A549 (cell line): ENCODE measurements around the gene BICC1. TPM values are rescaled to one million over a fixed set of nuclear protein-coding genes. Genes with fewer than 3 reads are reported as not detected.
"Not testable (repeated sequence)": the region's sequence is repeated elsewhere in the genome, so short reads cannot be mapped to it uniquely, and the experiment has no call there.

Source experiments
- ATAC-seq, 2 experiments: fragments of 200-7000 bp in 1 of 2; fragments of >200 bp in 1 of 2; cut with Nextera tagmentation in 1 of 2; cut with Tn5 transposase in 1 of 2; 3 replicates each; pipeline versions ENCODE4 v1.8.0 to v1.9.1; 2018 to 2020; ENCODE audit warnings: mild to moderate bottlenecking in 1 of 2, moderate library complexity in 1 of 2
- CTCF ChIA-PET: fragments of 300-600 bp; sonication (Branson Sonifier 250); formaldehyde crosslinking; extraction: SDS; loops from one replicate; lab custom pipeline; 2021; ENCODE audit warnings: antibody characterized with exemption, inconsistent platforms; lab: Yijun Ruan, JAX
- POLR2A ChIA-PET: fragments of 350-600 bp; formaldehyde crosslinking; extraction: SDS; loops from one replicate; lab custom pipeline; 2021; ENCODE audit warnings: antibody characterized with exemption, inconsistent platforms; lab: Yijun Ruan, JAX
- DNase-seq, 2 experiments: peaks; one replicate each; pipeline versions ENCODE4 v3.0.0 to v3.0.0-alpha.2; 2011 to 2016; ENCODE audit warnings: low read depth in 1 of 2, low spot score in 1 of 2
- FAIRE-seq: peaks from 2 replicates; lab custom pipeline; 2011; peaks lifted over from hg19 to GRCh38; lab: Jason Lieb, UNC
- H3K27ac ChIP-seq, 2 experiments: fragments of >200 bp; sonication (Bioruptor Twin); formaldehyde crosslinking; 3 replicates each; pipeline ENCODE4 v1.5.1; 2016 to 2017
- H3K4me1 ChIP-seq: fragments of >200 bp; sonication (Bioruptor Twin); formaldehyde crosslinking; 3 replicates; pipeline ENCODE4 v1.6.1; 2016
- H3K4me2 ChIP-seq: fragments of >200 bp; sonication (Bioruptor Twin); formaldehyde crosslinking; 3 replicates; pipeline ENCODE4 v1.6.1; 2016
- H3K4me3 ChIP-seq: fragments of >200 bp; sonication (Bioruptor Twin); formaldehyde crosslinking; 3 replicates; pipeline ENCODE4 v1.5.1; 2016
- H3K9me3 ChIP-seq: fragments of >200 bp; sonication (Bioruptor Twin); formaldehyde crosslinking; 3 replicates; pipeline ENCODE4 v1.6.1; 2016
- CBX2 ChIP-seq: fragments of 200-600 bp; sonication (generic); IDR thresholded peaks from 2 replicates; pipeline ENCODE4 v1.6.1; 2016; ENCODE audit warnings: low read depth, mild to moderate bottlenecking, borderline replicate concordance
- CHD2 ChIP-seq: fragments of 150-350 bp; IDR thresholded peaks from 2 replicates; pipeline ENCODE4 v1.6.1; 2014; ENCODE audit warnings: low read length; ENCODE audit not compliant: partially characterized antibody
- E2F6 ChIP-seq: IDR thresholded peaks from 2 replicates; pipeline ENCODE4 v1.6.1; 2012; ENCODE audit warnings: low read depth, borderline replicate concordance
- EHMT2 ChIP-seq: fragments of 200-600 bp; sonication (generic); IDR thresholded peaks from 2 replicates; pipeline ENCODE4 v1.6.1; 2016; ENCODE audit warnings: antibody characterized with exemption, low read depth, mild to moderate bottlenecking, moderate library complexity
- ESRRA ChIP-seq: fragments of 150-350 bp; IDR thresholded peaks from 2 replicates; pipeline ENCODE4 v1.6.1; 2014; ENCODE audit warnings: mild to moderate bottlenecking, low read length, borderline replicate concordance
- FOSB ChIP-seq: fragments of 250-450 bp; sonication (Bioruptor Pico); IDR thresholded peaks from 2 replicates; pipeline ENCODE4 v1.5.0; 2020; ENCODE audit warnings: mild to moderate bottlenecking, moderate library complexity
- FOXS1 ChIP-seq: fragments of 250-450 bp; sonication (Bioruptor Pico); IDR thresholded peaks from 2 replicates; pipeline ENCODE4 v1.5.0; 2020; ENCODE audit warnings: mild to moderate bottlenecking, moderate library complexity
- HES2 ChIP-seq: fragments of >200 bp; sonication (Bioruptor Twin); formaldehyde crosslinking; IDR thresholded peaks from 2 replicates; pipeline ENCODE4 v1.6.1; 2016
- HEYL ChIP-seq: fragments of 250-450 bp; sonication (Bioruptor Pico); IDR thresholded peaks from 2 replicates; pipeline ENCODE4 v1.8.0; 2021; ENCODE audit warnings: mild to moderate bottlenecking, moderate library complexity
- HOXA7 ChIP-seq: fragments of 250-450 bp; sonication (Bioruptor Pico); IDR thresholded peaks from 2 replicates; pipeline ENCODE4 v1.5.0; 2020; ENCODE audit warnings: mild to moderate bottlenecking, moderate library complexity
- MAFK ChIP-seq: fragments of 450-650 bp; IDR thresholded peaks from 2 replicates; pipeline ENCODE4 v1.6.1; 2014; ENCODE audit not compliant: partially characterized antibody
- MYC ChIP-seq: IDR thresholded peaks from 2 replicates; pipeline ENCODE4 v1.6.1; 2012; ENCODE audit warnings: mild to moderate bottlenecking, inconsistent platforms, low read length, improper control_type of control experiment, borderline replicate concordance
- NPAS2 ChIP-seq: fragments of 250-450 bp; sonication (Bioruptor Pico); IDR thresholded peaks from 2 replicates; pipeline ENCODE4 v1.8.0; 2022; ENCODE audit warnings: mild to moderate bottlenecking, moderate library complexity, borderline replicate concordance
- PHF8 ChIP-seq: fragments of 200-600 bp; sonication (generic); IDR thresholded peaks from 2 replicates; pipeline ENCODE4 v1.6.1; 2016; ENCODE audit warnings: low read depth, mild to moderate bottlenecking, antibody characterized with exemption, moderate library complexity, borderline replicate concordance
- POLR2A ChIP-seq: IDR thresholded peaks from 2 replicates; pipeline ENCODE4 v1.6.1; 2012; ENCODE audit warnings: mild to moderate bottlenecking, low read length
- POLR2AphosphoS2 ChIP-seq: conservative IDR thresholded peaks from 2 replicates; pipeline ENCODE4 v1.6.1; 2012; ENCODE audit warnings: low read length, improper control_type of control experiment, inconsistent platforms
- RAD21 ChIP-seq, 2 experiments: fragments of >200 bp in 1 of 2; sonication (Bioruptor Twin) in 1 of 2; formaldehyde crosslinking in 1 of 2; IDR thresholded peaks in 1 of 2; conservative IDR thresholded peaks in 1 of 2; 2 replicates in 1 of 2; 3 replicates in 1 of 2; pipeline ENCODE4 v1.6.1; 2012 to 2018; ENCODE audit warnings: inconsistent platforms in 1 of 2
- RARB ChIP-seq: fragments of 250-450 bp; sonication (Bioruptor Pico); IDR thresholded peaks from 2 replicates; pipeline ENCODE4 v1.8.0; 2021; ENCODE audit warnings: mild to moderate bottlenecking, moderate library complexity
- RCOR1 ChIP-seq: fragments of 150-350 bp; IDR thresholded peaks from 2 replicates; pipeline ENCODE4 v1.6.1; 2014; ENCODE audit warnings: antibody characterized with exemption, low read length, low read depth
- RFX5 ChIP-seq: fragments of 450-650 bp; IDR thresholded peaks from 2 replicates; pipeline ENCODE4 v1.7.1; 2014; ENCODE audit warnings: antibody characterized with exemption, mild to moderate bottlenecking, moderate library complexity
- RNF2 ChIP-seq: fragments of 200-600 bp; sonication (generic); IDR thresholded peaks from 2 replicates; pipeline ENCODE4 v1.6.1; 2016; ENCODE audit warnings: low read depth, mild to moderate bottlenecking, antibody characterized with exemption, moderate library complexity, borderline replicate concordance
- SREBF2 ChIP-seq: fragments of 450-650 bp; IDR thresholded peaks from 2 replicates; pipeline ENCODE4 v1.6.1; 2014; ENCODE audit warnings: mild to moderate bottlenecking, moderate library complexity
- TFCP2L1 ChIP-seq: fragments of 250-450 bp; sonication (Bioruptor Pico); IDR thresholded peaks from 2 replicates; pipeline ENCODE4 v1.5.0; 2021; ENCODE audit warnings: mild to moderate bottlenecking
- ZC3H11A ChIP-seq: fragments of 450-650 bp; IDR thresholded peaks from 2 replicates; pipeline ENCODE4 v1.6.1; 2014; ENCODE audit warnings: antibody characterized with exemption, mild to moderate bottlenecking
- WGBS: methylation state at CpG from one replicate; pipeline ENCODE4 v1.1.6; 2017; ENCODE audit errors: missing lambda C conversion rate; 5-methylcytosine and 5-hydroxymethylcytosine counted together
- polyA plus RNA-seq, 4 experiments: library from polyadenylated mRNA; depleted of rRNA in 3 of 4; stranded (reverse); fragments of >200 nt; fragmentation: RNase III in 1 of 4; extraction: RNeasy Plus Mini Kit Qiagen cat#74134 plus additional on column Dnase treatment in 1 of 4; gene quantifications; 2 replicates in 3 of 4; 3 replicates in 1 of 4; pipeline ENCODE4 v1.2.3, GENCODE V29; 2011 to 2017
- TF ChIP-seq, protein P1 (sequence below): fragments of 150-350 bp; IDR thresholded peaks from 2 replicates; pipeline ENCODE4 v1.6.1; 2014; ENCODE audit warnings: low read depth, mild to moderate bottlenecking, low read length
- TF ChIP-seq, protein P2 (sequence below): fragments of 250-450 bp; sonication (Bioruptor Pico); IDR thresholded peaks from 2 replicates; pipeline ENCODE4 v1.5.0; 2020; ENCODE audit warnings: low read depth, mild to moderate bottlenecking, moderate library complexity
- TF ChIP-seq, protein P3 (sequence below): IDR thresholded peaks from 2 replicates; pipeline ENCODE4 v1.6.1; 2012

Gene BICC1
- polyA plus RNA-seq, 2 of the 4 experiments (the other 2 are of a cell fraction) = 36.9 to 56.8 TPM

- TF ChIP-seq, protein P1, sequence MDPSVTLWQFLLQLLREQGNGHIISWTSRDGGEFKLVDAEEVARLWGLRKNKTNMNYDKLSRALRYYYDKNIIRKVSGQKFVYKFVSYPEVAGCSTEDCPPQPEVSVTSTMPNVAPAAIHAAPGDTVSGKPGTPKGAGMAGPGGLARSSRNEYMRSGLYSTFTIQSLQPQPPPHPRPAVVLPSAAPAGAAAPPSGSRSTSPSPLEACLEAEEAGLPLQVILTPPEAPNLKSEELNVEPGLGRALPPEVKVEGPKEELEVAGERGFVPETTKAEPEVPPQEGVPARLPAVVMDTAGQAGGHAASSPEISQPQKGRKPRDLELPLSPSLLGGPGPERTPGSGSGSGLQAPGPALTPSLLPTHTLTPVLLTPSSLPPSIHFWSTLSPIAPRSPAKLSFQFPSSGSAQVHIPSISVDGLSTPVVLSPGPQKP = no peak
- TF ChIP-seq ESRRA (no peak), HOXA7 (no peak), RARB (CRISPR knock-in tag) (no peak), HES2 (no peak), CHD2 (no peak), FOSB (CRISPR knock-in tag) (no peak)
- TF ChIP-seq, all 56 proteins: peak for 16
Measured at GRCh38 chr10:58856508-58857240, 344.0 kb downstream of the BICC1 start (continued).

- DNase-seq (peak in 1 of 2 experiments; percentile 27), FAIRE-seq (no peak), ATAC-seq (peak; percentile 37 to 47)
- 59% methylated on average over 3 of the region's 3 CpGs for WGBS
- ChIA-PET CTCF (interaction anchor here (1.7 kb wide), 1 partner anchor 17 kb away, joined by 3 read pairs; no protein-coding TSS in a partner anchor), POLR2A (interaction anchor here (1.4 kb wide), 1 partner anchor 17 kb away, joined by 3 read pairs; no protein-coding TSS in a partner anchor)
- peaks cover 26% of the 10 kb centered on the region for H3K4me1 ChIP-seq
- H3K27ac ChIP-seq = peak overlapping the region; percentile 89 to 91
- H3K4me2 ChIP-seq = peak overlapping the region; percentile 82
- peak overlapping the region; percentile 16; the same call in 2 of the 3 replicates for H3K4me3 ChIP-seq
- TF ChIP-seq SREBF2 (no peak), MYC (no peak), RAD21 (conservative IDR thresholded peaks at IDR 0.05 in 1 of 2, IDR thresholded peaks at IDR 0.05 in 1 of 2) (no peak), POLR2A (no peak), CBX2 (no peak), HEYL (CRISPR knock-in tag) (no peak), RFX5 (no peak), NPAS2 (CRISPR knock-in tag) (no peak), TFCP2L1 (CRISPR knock-in tag) (no peak), ZC3H11A (no peak), FOXS1 (CRISPR knock-in tag) (no peak), E2F6 (no peak), POLR2AphosphoS2 (no peak), RNF2 (no peak), RCOR1 (no peak), EHMT2 (no peak), MAFK (no peak), PHF8 (no peak)
- TF ChIP-seq, protein P2, sequence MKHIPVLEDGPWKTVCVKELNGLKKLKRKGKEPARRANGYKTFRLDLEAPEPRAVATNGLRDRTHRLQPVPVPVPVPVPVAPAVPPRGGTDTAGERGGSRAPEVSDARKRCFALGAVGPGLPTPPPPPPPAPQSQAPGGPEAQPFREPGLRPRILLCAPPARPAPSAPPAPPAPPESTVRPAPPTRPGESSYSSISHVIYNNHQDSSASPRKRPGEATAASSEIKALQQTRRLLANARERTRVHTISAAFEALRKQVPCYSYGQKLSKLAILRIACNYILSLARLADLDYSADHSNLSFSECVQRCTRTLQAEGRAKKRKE (CRISPR knock-in tag) = no peak
- TF ChIP-seq, protein P3, sequence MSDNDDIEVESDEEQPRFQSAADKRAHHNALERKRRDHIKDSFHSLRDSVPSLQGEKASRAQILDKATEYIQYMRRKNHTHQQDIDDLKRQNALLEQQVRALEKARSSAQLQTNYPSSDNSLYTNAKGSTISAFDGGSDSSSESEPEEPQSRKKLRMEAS = no peak
- peaks cover 19% of the 10 kb centered on the region for H3K9me3 ChIP-seq
Measured at GRCh38 chr10:58857251-58857805, 344.7 kb downstream of the BICC1 start.

GRCh38 chr10:58858123-58858522 is 345.5 kb downstream of the BICC1 start:
- DNase-seq, POLR2A ChIA-PET, ATAC-seq, H3K4me2 ChIP-seq, H3K4me3 ChIP-seq, CTCF ChIA-PET, FAIRE-seq: not testable (repeated sequence)
- Histone ChIP-seq H3K4me1 (peaks cover 26% of the 10 kb centered on the region), H3K27ac (peak overlapping the region; percentile 53 to 89; a peak in 3 of 6 replicates), H3K9me3 (peaks cover 19% of the 10 kb centered on the region)
- 100% methylated on average over 1 of the region's 1 CpG for WGBS
